Measurements from ENCODE around the gene IFIT1B.

DNA sequence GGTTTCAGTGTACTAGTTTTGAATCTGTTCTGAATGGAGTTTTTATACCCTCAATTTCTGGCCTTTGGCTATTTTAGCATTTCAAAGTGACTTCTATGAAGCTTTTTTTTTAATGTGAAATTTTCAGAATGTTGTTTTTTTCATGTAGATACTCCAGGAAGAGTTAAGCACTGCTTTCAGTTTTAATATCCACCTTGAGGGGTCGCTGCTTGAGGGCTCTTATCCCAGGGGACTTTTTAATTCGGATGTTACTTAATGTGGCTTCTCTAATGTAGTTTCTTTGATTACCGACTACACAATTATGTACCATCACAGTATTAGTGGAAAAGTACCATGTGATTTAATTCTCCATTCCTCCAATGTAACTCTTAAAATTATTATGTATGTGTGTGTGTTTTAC, 41.7 kb downstream of the IFIT1B start:
- TF ChIP-seq, protein P1, sequence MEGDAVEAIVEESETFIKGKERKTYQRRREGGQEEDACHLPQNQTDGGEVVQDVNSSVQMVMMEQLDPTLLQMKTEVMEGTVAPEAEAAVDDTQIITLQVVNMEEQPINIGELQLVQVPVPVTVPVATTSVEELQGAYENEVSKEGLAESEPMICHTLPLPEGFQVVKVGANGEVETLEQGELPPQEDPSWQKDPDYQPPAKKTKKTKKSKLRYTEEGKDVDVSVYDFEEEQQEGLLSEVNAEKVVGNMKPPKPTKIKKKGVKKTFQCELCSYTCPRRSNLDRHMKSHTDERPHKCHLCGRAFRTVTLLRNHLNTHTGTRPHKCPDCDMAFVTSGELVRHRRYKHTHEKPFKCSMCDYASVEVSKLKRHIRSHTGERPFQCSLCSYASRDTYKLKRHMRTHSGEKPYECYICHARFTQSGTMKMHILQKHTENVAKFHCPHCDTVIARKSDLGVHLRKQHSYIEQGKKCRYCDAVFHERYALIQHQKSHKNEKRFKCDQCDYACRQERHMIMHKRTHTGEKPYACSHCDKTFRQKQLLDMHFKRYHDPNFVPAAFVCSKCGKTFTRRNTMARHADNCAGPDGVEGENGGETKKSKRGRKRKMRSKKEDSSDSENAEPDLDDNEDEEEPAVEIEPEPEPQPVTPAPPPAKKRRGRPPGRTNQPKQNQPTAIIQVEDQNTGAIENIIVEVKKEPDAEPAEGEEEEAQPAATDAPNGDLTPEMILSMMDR (IDR thresholded peaks at IDR 0.05 in 8 of 11, conservative IDR thresholded peaks at IDR 0.05 in 3 of 11), result peak in 9 of 11 experiments; percentile 14 to 61 (median 51)
- TF ChIP-seq POLR2A (IDR thresholded peaks at IDR 0.05) (no peak), POLR2AphosphoS5 (IDR thresholded peaks at IDR 0.05) (no peak)

Data from spleen (tissue), 7 donors.